Osteoblast (primary cell): ENCODE measurements around the gene SMARCC1. TPM values are rescaled to one million over a fixed set of nuclear protein-coding genes. Genes with fewer than 3 reads are reported as not detected.
A peak's percentile ranks its signal among the peaks of the same experiment; 100 is the strongest.

ENCODE experiments used
- DNase-seq: peaks from one replicate; pipeline ENCODE4 v3.0.0; 2011; ENCODE audit warnings: low spot score, mixed read lengths; ENCODE audit not compliant: insufficient read length; ENCODE audit errors: missing footprints
- H2AFZ ChIP-seq: 2 replicates; pipeline ENCODE4 v1.6.0; 2011; ENCODE audit warnings: mild to moderate bottlenecking, low read length
- H3K27ac ChIP-seq: 2 replicates; pipeline ENCODE4 v1.5.1; 2011; ENCODE audit warnings: mild to moderate bottlenecking, low read depth, low read length, moderate library complexity
- H3K27me3 ChIP-seq: 2 replicates; pipeline ENCODE4 v1.6.0; 2012; ENCODE audit warnings: mild to moderate bottlenecking, control low read depth, inconsistent platforms, low read length, moderate library complexity; ENCODE audit not compliant: insufficient read depth
- H3K36me3 ChIP-seq: 2 replicates; pipeline ENCODE4 v1.5.1; 2011; ENCODE audit warnings: mild to moderate bottlenecking, low read length, control low read depth, moderate library complexity; ENCODE audit not compliant: insufficient read depth
- H3K4me1 ChIP-seq: 2 replicates; pipeline ENCODE4 v1.5.1; 2011; ENCODE audit warnings: mild to moderate bottlenecking, low read length, control low read depth, moderate library complexity; ENCODE audit not compliant: insufficient read depth
- H3K4me2 ChIP-seq: 2 replicates; pipeline ENCODE4 v1.6.0; 2011; ENCODE audit warnings: mild to moderate bottlenecking, low read length; ENCODE audit not compliant: insufficient read depth
- H3K4me3 ChIP-seq: fragments of 200-600 bp; sonication (generic); 3 replicates; pipeline ENCODE4 v1.5.1; 2012; ENCODE audit warnings: mild to moderate bottlenecking, low read length, inconsistent platforms; ENCODE audit not compliant: insufficient read depth
- H3K79me2 ChIP-seq: 2 replicates; pipeline ENCODE4 v1.6.0; 2012; ENCODE audit warnings: mild to moderate bottlenecking, low read length, control low read depth, inconsistent platforms; ENCODE audit not compliant: insufficient read depth
- H3K9me3 ChIP-seq: 2 replicates; pipeline ENCODE4 v1.5.1; 2011; ENCODE audit warnings: low read depth, low read length, control low read depth
- H4K20me1 ChIP-seq: 2 replicates; pipeline ENCODE4 v1.6.0; 2012; ENCODE audit warnings: mild to moderate bottlenecking, low read length, control low read depth; ENCODE audit not compliant: insufficient read depth
- total RNA-seq: library from RNA; depleted of rRNA; stranded (reverse); fragments of >200 nt; gene quantifications from 2 replicates; pipeline ENCODE4 v1.2.3, GENCODE V29; 2012
- TF ChIP-seq, protein P1 (sequence below): IDR thresholded peaks from 2 replicates; pipeline ENCODE4 v1.5.1; 2011; ENCODE audit warnings: mild to moderate bottlenecking, low read depth, low read length, moderate library complexity; ENCODE audit errors: extremely low read depth

The SMARCC1 gene
- total RNA-seq, 1 donor = 46.7 TPM

- Histone ChIP-seq H2AFZ (no peak overlapping the region), H4K20me1 (peaks cover 41% of the 10 kb centered on the region), H3K36me3 (peaks cover 23% of the 10 kb centered on the region), H3K4me3 (no peak overlapping the region), H3K9me3 (no peaks in the 10 kb centered on the region), H3K4me2 (no peak overlapping the region), H3K79me2 (no peaks in the 10 kb centered on the region), H3K4me1 (peaks cover 15% of the 10 kb centered on the region), H3K27ac (no peak overlapping the region), H3K27me3 (no peaks in the 10 kb centered on the region)
- TF ChIP-seq, protein P1, sequence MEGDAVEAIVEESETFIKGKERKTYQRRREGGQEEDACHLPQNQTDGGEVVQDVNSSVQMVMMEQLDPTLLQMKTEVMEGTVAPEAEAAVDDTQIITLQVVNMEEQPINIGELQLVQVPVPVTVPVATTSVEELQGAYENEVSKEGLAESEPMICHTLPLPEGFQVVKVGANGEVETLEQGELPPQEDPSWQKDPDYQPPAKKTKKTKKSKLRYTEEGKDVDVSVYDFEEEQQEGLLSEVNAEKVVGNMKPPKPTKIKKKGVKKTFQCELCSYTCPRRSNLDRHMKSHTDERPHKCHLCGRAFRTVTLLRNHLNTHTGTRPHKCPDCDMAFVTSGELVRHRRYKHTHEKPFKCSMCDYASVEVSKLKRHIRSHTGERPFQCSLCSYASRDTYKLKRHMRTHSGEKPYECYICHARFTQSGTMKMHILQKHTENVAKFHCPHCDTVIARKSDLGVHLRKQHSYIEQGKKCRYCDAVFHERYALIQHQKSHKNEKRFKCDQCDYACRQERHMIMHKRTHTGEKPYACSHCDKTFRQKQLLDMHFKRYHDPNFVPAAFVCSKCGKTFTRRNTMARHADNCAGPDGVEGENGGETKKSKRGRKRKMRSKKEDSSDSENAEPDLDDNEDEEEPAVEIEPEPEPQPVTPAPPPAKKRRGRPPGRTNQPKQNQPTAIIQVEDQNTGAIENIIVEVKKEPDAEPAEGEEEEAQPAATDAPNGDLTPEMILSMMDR = no peak
- DNase-seq = no peak
Observed at GRCh38 chr3:47614788-47615187, 166.9 kb downstream of the SMARCC1 start.

GRCh38 chr3:47613722-47614121, 168.0 kb downstream of the SMARCC1 start:
- peaks cover 37% of the 10 kb centered on the region for H4K20me1 ChIP-seq
- no peak overlapping the region for H3K27ac ChIP-seq
- no peak overlapping the region for H2AFZ ChIP-seq
- TF ChIP-seq, protein P1 = no peak
- H3K9me3 ChIP-seq = no peaks in the 10 kb centered on the region
- no peaks in the 10 kb centered on the region for H3K27me3 ChIP-seq
- no peak overlapping the region for H3K4me2 ChIP-seq
- H3K36me3 ChIP-seq = peaks cover 26% of the 10 kb centered on the region
- no peak overlapping the region for H3K4me3 ChIP-seq
- H3K4me1 ChIP-seq = peaks cover 15% of the 10 kb centered on the region
- no peak for DNase-seq
- H3K79me2 ChIP-seq = no peaks in the 10 kb centered on the region

DNA sequence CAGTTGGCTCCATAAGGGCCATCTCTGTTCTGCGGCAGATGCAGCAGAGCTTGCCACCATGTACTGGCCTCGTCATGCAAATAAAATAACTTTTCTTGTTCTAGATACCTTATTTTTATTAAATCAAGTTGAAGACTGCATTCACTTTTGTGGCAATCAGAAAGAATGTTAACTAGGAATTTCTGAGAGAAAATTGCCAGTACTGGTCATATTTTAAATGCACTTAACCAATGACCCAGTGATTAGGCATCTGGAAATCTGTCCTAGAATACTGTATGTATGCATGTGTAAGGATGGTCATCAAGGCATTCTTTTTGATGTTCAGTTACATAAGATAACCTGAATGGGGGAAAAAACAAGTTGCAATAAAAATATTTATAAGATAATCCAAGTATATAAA, 168.8 kb downstream of the SMARCC1 start:
- no peak overlapping the region for H3K27ac ChIP-seq
- H3K4me1 ChIP-seq = peaks cover 15% of the 10 kb centered on the region
- H3K79me2 ChIP-seq = no peaks in the 10 kb centered on the region
- peaks cover 40% of the 10 kb centered on the region for H4K20me1 ChIP-seq
- TF ChIP-seq, protein P1 = no peak
- peaks cover 31% of the 10 kb centered on the region for H3K36me3 ChIP-seq
- no peaks in the 10 kb centered on the region for H3K27me3 ChIP-seq
- H2AFZ ChIP-seq = no peak overlapping the region
- no peak overlapping the region for H3K4me3 ChIP-seq
- no peak overlapping the region for H3K4me2 ChIP-seq
- H3K9me3 ChIP-seq = no peaks in the 10 kb centered on the region
- DNase-seq = no peak

- no peak overlapping the region for H3K4me3 ChIP-seq
Observed at GRCh38 chr3:47612178-47612577, 169.5 kb downstream of the SMARCC1 start.

More at GRCh38 chr3:47612178-47612577, 169.5 kb downstream of the SMARCC1 start:
- H2AFZ ChIP-seq = no peak overlapping the region
- peak; percentile 68 for DNase-seq
- H3K27ac ChIP-seq = no peak overlapping the region
- TF ChIP-seq, protein P1 = no peak
- no peaks in the 10 kb centered on the region for H3K9me3 ChIP-seq
- peaks cover 32% of the 10 kb centered on the region for H3K36me3 ChIP-seq
- H3K4me1 ChIP-seq = peaks cover 15% of the 10 kb centered on the region
- peak overlapping the region; percentile 32 for H3K4me2 ChIP-seq
- H3K27me3 ChIP-seq = no peaks in the 10 kb centered on the region
- H4K20me1 ChIP-seq = peaks cover 40% of the 10 kb centered on the region
- no peaks in the 10 kb centered on the region for H3K79me2 ChIP-seq
